Subcutaneous adipose tissue (tissue), 4 donors: ENCODE data around the gene PTPN14. TPM values are rescaled to one million over a fixed set of nuclear protein-coding genes. Genes with fewer than 3 reads are reported as not detected.

Source experiments
- CTCF ChIP-seq: fragments of 450-650 bp; IDR thresholded peaks from one replicate; pipeline ENCODE4 v1.5.1; 2016; ENCODE audit warnings: low read depth, mild to moderate bottlenecking, control low read depth, antibody characterized with exemption, moderate library complexity
- total RNA-seq, 4 donors: library from RNA; depleted of rRNA; stranded (reverse); fragments of >200 nt; gene quantifications; one replicate each; pipeline ENCODE4 v1.1.0, GENCODE V29; 2016

PTPN14 gene
- total RNA-seq, 4 donors from 2014 or later, result 13.1 to 39.2 (median 30.0) TPM

GRCh38 chr1:214500340-214501055, 50.9 kb downstream of the PTPN14 start:
- no peak for TF ChIP-seq CTCF

- TF ChIP-seq CTCF, result no peak
Measured at GRCh38 chr1:214499732-214500131, 51.7 kb downstream of the PTPN14 start.

- no peak for TF ChIP-seq CTCF
Measured at GRCh38 chr1:214498021-214498420, 53.4 kb downstream of the PTPN14 start.

GRCh38 chr1:214496126-214496525, 55.3 kb downstream of the PTPN14 start:
- no peak for TF ChIP-seq CTCF

GRCh38 chr1:214494706-214495105, 56.7 kb downstream of the PTPN14 start:
- no peak for TF ChIP-seq CTCF

GRCh38 chr1:214493126-214493796, 58.1 kb downstream of the PTPN14 start:
- no peak for TF ChIP-seq CTCF

GRCh38 chr1:214492401-214493075, 58.9 kb downstream of the PTPN14 start:
- TF ChIP-seq CTCF, result no peak
